Prostate gland (tissue), 2 donors: ENCODE measurements around the gene PLAC9. TPM values are rescaled to one million over a fixed set of nuclear protein-coding genes. Genes with fewer than 3 reads are reported as not detected.

ENCODE experiments used
- DNase-seq: peaks from one replicate; pipeline ENCODE4 v3.0.0-alpha.2; 2019; ENCODE audit warnings: low spot score
- H3K27ac ChIP-seq, 2 donors: fragments of 200-600 bp; sonication (generic); 2 replicates each; pipeline ENCODE4 v1.5.1; 2017 to 2019
- H3K27me3 ChIP-seq: fragments of 200-600 bp; sonication (generic); replicated peaks from 2 replicates; pipeline ENCODE4 v1.5.1; 2019; ENCODE audit not compliant: insufficient read depth
- H3K36me3 ChIP-seq, 2 donors: fragments of 200-600 bp; sonication (generic); 1 replicate in 1 of 2; 2 replicates in 1 of 2; pipeline versions ENCODE4 v1.5.1 to v1.8.1; 2017 to 2019
- H3K4me1 ChIP-seq: fragments of 200-600 bp; sonication (generic); replicated peaks from 2 replicates; pipeline ENCODE4 v1.5.1; 2019
- H3K4me3 ChIP-seq, 2 donors: fragments of 200-600 bp; sonication (generic); 2 replicates each; pipeline ENCODE4 v1.5.1; 2017 to 2019
- H3K9me3 ChIP-seq: fragments of 200-600 bp; sonication (generic); 2 replicates; pipeline ENCODE4 v1.5.1; 2017
- CTCF ChIP-seq, 4 experiments: fragments of 200-600 bp in 2 of 4; fragments of 450-650 bp in 2 of 4; sonication (generic) in 2 of 4; IDR thresholded peaks; 1 replicate in 3 of 4; 2 replicates in 1 of 4; pipeline ENCODE4 v1.5.1; 2016 to 2019; ENCODE audit warnings: antibody characterized with exemption in 4 of 4, mild to moderate bottlenecking in 2 of 4, moderate library complexity in 2 of 4
- POLR2A ChIP-seq: fragments of 450-650 bp; IDR thresholded peaks from one replicate; pipeline ENCODE4 v1.6.1; 2016; ENCODE audit warnings: antibody characterized with exemption, mild to moderate bottlenecking
- POLR2AphosphoS5 ChIP-seq: sonication (generic); formaldehyde crosslinking; IDR thresholded peaks from one replicate; pipeline ENCODE4 v1.6.1; 2017; ENCODE audit warnings: antibody characterized with exemption
- WGBS: methylation state at CpG from one replicate; pipeline ENCODE4 v1.1.5; 2018; 5-methylcytosine and 5-hydroxymethylcytosine counted together
- intact Hi-C: fragments of 100-400 bp; cut with DNase I; formaldehyde crosslinking; loops from one replicate; pipeline ENCODE4 v1.14.2; 2022
- total RNA-seq, 2 donors: library from RNA; depleted of rRNA; stranded (reverse); fragments of >200 nt; gene quantifications; one replicate each; pipeline ENCODE4 v1.1.0, GENCODE V29; 2016

Gene PLAC9
- total RNA-seq, 2 donors from 2014 or later: 8.9 to 14.7 TPM

- TF ChIP-seq POLR2AphosphoS5 (no peak), CTCF (IDR thresholded peaks at IDR 0.05) (no peak), POLR2A (no peak)
- intact Hi-C loops: no loop called here
- WGBS: 91% methylated on average over 7 of the region's 7 CpGs
- Histone ChIP-seq H3K36me3 (no peaks in the 10 kb centered on the region), H3K9me3 (no peaks in the 10 kb centered on the region), H3K27ac (no peak overlapping the region), H3K4me3 (no peak overlapping the region), H3K4me1 (peaks cover 21% of the 10 kb centered on the region), H3K27me3 (no peaks in the 10 kb centered on the region)
- DNase-seq: no peak
Observed at GRCh38 chr10:80164596-80164995, 32.1 kb downstream of the PLAC9 start.

- Histone ChIP-seq H3K4me3 (no peak overlapping the region), H3K4me1 (peaks cover 21% of the 10 kb centered on the region), H3K9me3 (no peaks in the 10 kb centered on the region), H3K27me3 (no peaks in the 10 kb centered on the region), H3K27ac (no peak overlapping the region), H3K36me3 (no peaks in the 10 kb centered on the region)
- 71% methylated on average over 7 of the region's 7 CpGs for WGBS
- no peak for DNase-seq
- TF ChIP-seq POLR2A: no peak
- peak in 1 of 4 experiments; percentile 10 for TF ChIP-seq CTCF (IDR thresholded peaks at IDR 0.05)
- intact Hi-C loops: no loop called here
Observed at GRCh38 chr10:80165173-80165572, 32.6 kb downstream of the PLAC9 start.

- Histone ChIP-seq H3K36me3 (no peaks in the 10 kb centered on the region), H3K4me1 (peaks cover 23% of the 10 kb centered on the region), H3K9me3 (no peaks in the 10 kb centered on the region), H3K27ac (peak overlapping the region; percentile 66 to 89), H3K4me3 (no peak overlapping the region), H3K27me3 (no peaks in the 10 kb centered on the region)
- TF ChIP-seq POLR2A: no peak
- TF ChIP-seq CTCF (IDR thresholded peaks at IDR 0.05): no peak
- TF ChIP-seq POLR2AphosphoS5: no peak
- 96% methylated on average over 28 of the region's 28 CpGs for WGBS
- no peak for DNase-seq
- intact Hi-C loops: no loop called here
Observed at GRCh38 chr10:80166581-80167470, 34.3 kb downstream of the PLAC9 start.

GRCh38 chr10:80167471-80168161 is 35.1 kb downstream of the PLAC9 start:
- Histone ChIP-seq H3K27ac (peak overlapping the region; percentile 66 to 89), H3K4me3 (no peak overlapping the region), H3K9me3 (no peaks in the 10 kb centered on the region), H3K27me3 (no peaks in the 10 kb centered on the region), H3K36me3 (no peaks in the 10 kb centered on the region), H3K4me1 (peaks cover 23% of the 10 kb centered on the region)
- TF ChIP-seq CTCF (IDR thresholded peaks at IDR 0.05) (no peak), POLR2AphosphoS5 (no peak), POLR2A (no peak)
- 67% methylated on average over 8 of the region's 8 CpGs for WGBS
- DNase-seq: no peak
- intact Hi-C loops: no loop called here
